H9 (cell line): ENCODE results near the gene FBLN2. TPM values are rescaled to one million over a fixed set of nuclear protein-coding genes. Genes with fewer than 3 reads are reported as not detected.

Experiments used
- DNase-seq: peaks from one replicate; pipeline ENCODE4 v3.0.0-alpha.2; 2017
- H2AFZ ChIP-seq: one replicate; pipeline ENCODE4 v1.6.1; 2013; ENCODE audit warnings: mild to moderate bottlenecking, low read length, control low read depth, moderate library complexity
- H2AK5ac ChIP-seq: 2 replicates; pipeline ENCODE4 v1.6.1; 2013; ENCODE audit warnings: low read length, control low read depth, mixed read lengths; ENCODE audit not compliant: insufficient read length
- H2BK120ac ChIP-seq: one replicate; pipeline ENCODE4 v1.6.1; 2013; ENCODE audit warnings: low read depth, mild to moderate bottlenecking, low read length, control low read depth, inconsistent platforms; ENCODE audit not compliant: poor library complexity, severe bottlenecking
- H2BK12ac ChIP-seq: 2 replicates; pipeline ENCODE4 v1.6.1; 2013; ENCODE audit warnings: low read length, control low read depth, mixed read lengths, low read depth; ENCODE audit not compliant: insufficient read length
- H2BK15ac ChIP-seq: 2 replicates; pipeline ENCODE4 v1.6.1; 2013; ENCODE audit warnings: low read depth, low read length, control low read depth
- H2BK20ac ChIP-seq: one replicate; pipeline ENCODE4 v1.6.1; 2013; ENCODE audit warnings: low read depth, mild to moderate bottlenecking, low read length, control low read depth, inconsistent platforms; ENCODE audit not compliant: poor library complexity, severe bottlenecking
- H2BK5ac ChIP-seq: 2 replicates; pipeline ENCODE4 v1.6.1; 2013; ENCODE audit warnings: low read length, control low read depth, mixed read lengths; ENCODE audit not compliant: insufficient read length
- H3K14ac ChIP-seq: 2 replicates; pipeline ENCODE4 v1.6.1; 2013; ENCODE audit warnings: low read length, control low read depth; ENCODE audit not compliant: insufficient read depth
- H3K18ac ChIP-seq: 2 replicates; pipeline ENCODE4 v1.6.1; 2013; ENCODE audit warnings: low read depth, mild to moderate bottlenecking, mixed read lengths, low read length, control low read depth; ENCODE audit not compliant: insufficient read length
- H3K23ac ChIP-seq: 2 replicates; pipeline ENCODE4 v1.6.1; 2013; ENCODE audit warnings: low read length, control low read depth, mixed read lengths, low read depth; ENCODE audit not compliant: insufficient read length
- H3K23me2 ChIP-seq: 2 replicates; pipeline ENCODE4 v1.6.1; 2013; ENCODE audit warnings: low read depth, mild to moderate bottlenecking, mixed read lengths, low read length, control low read depth; ENCODE audit not compliant: insufficient read length, poor library complexity, severe bottlenecking
- H3K27ac ChIP-seq: 2 replicates; pipeline ENCODE4 v1.5.1; 2013; ENCODE audit warnings: low read length, control low read depth, mixed read lengths, low read depth; ENCODE audit not compliant: insufficient read length
- H3K27me3 ChIP-seq: 2 replicates; pipeline ENCODE4 v1.6.1; 2013; ENCODE audit warnings: low read length, control low read depth, inconsistent platforms; ENCODE audit not compliant: insufficient read depth
- H3K4ac ChIP-seq: 2 replicates; pipeline ENCODE4 v1.6.1; 2013; ENCODE audit warnings: low read depth, mild to moderate bottlenecking, control low read depth, inconsistent platforms, low read length, moderate library complexity
- H3K4me1 ChIP-seq: 2 replicates; pipeline ENCODE4 v1.6.1; 2013; ENCODE audit warnings: low read length, control low read depth, inconsistent platforms; ENCODE audit not compliant: insufficient read depth
- H3K4me2 ChIP-seq: 2 replicates; pipeline ENCODE4 v1.6.1; 2013; ENCODE audit warnings: low read length, control low read depth, mixed read lengths; ENCODE audit not compliant: insufficient read length, insufficient read depth
- H3K56ac ChIP-seq: 2 replicates; pipeline ENCODE4 v1.6.1; 2013; ENCODE audit warnings: low read depth, mild to moderate bottlenecking, mixed read lengths, low read length, control low read depth; ENCODE audit not compliant: insufficient read length
- H3K79me1 ChIP-seq: 2 replicates; pipeline ENCODE4 v1.6.1; 2013; ENCODE audit warnings: low read depth, mild to moderate bottlenecking, moderate library complexity, low read length, control low read depth, inconsistent platforms; ENCODE audit not compliant: insufficient read depth, poor library complexity, severe bottlenecking
- H3K79me2 ChIP-seq: 2 replicates; pipeline ENCODE4 v1.6.1; 2013; ENCODE audit warnings: low read length, control low read depth, inconsistent platforms; ENCODE audit not compliant: insufficient read depth
- H3K9ac ChIP-seq: 2 replicates; pipeline ENCODE4 v1.6.1; 2013; ENCODE audit warnings: low read length, control low read depth, mixed read lengths; ENCODE audit not compliant: insufficient read length; ENCODE audit errors: extremely low read depth
- H3K9me3 ChIP-seq: one replicate; pipeline ENCODE4 v1.6.1; 2013; ENCODE audit warnings: low read depth, low read length, inconsistent platforms; ENCODE audit not compliant: control insufficient read depth
- H3T11ph ChIP-seq: one replicate; pipeline ENCODE4 v1.6.1; 2013; ENCODE audit warnings: mild to moderate bottlenecking, low read length, control low read depth, inconsistent platforms
- H4K20me1 ChIP-seq: one replicate; pipeline ENCODE4 v1.6.1; 2013; ENCODE audit not compliant: control insufficient read depth, insufficient read length, insufficient read depth
- H4K5ac ChIP-seq: 2 replicates; pipeline ENCODE4 v1.6.1; 2013; ENCODE audit warnings: low read depth, mild to moderate bottlenecking, mixed read lengths, low read length, control low read depth; ENCODE audit not compliant: insufficient read length
- H4K8ac ChIP-seq: replicated peaks from 2 replicates; pipeline ENCODE4 v1.6.1; 2013; ENCODE audit warnings: low read length, control low read depth, mixed read lengths, low read depth; ENCODE audit not compliant: insufficient read length
- H4K91ac ChIP-seq: 2 replicates; pipeline ENCODE4 v1.6.1; 2013; ENCODE audit warnings: low read depth, mild to moderate bottlenecking, moderate library complexity, mixed read lengths, low read length, control low read depth; ENCODE audit not compliant: insufficient read length
- H3K27ac Mint-ChIP-seq, 3 experiments: 2 replicates in 2 of 3; 3 replicates in 1 of 3; pipeline ENCODE4 v1.8.0; 2020 to 2021; ENCODE audit warnings: mixed read lengths in 3 of 3, mild to moderate bottlenecking in 1 of 3, moderate library complexity in 1 of 3
- H3K27me3 Mint-ChIP-seq: 2 replicates; pipeline ENCODE4 v1.8.0; 2021; ENCODE audit warnings: low read depth, mild to moderate bottlenecking, moderate library complexity, mixed read lengths
- H3K36me3 Mint-ChIP-seq, 3 experiments: 2 replicates in 2 of 3; 3 replicates in 1 of 3; pipeline ENCODE4 v1.8.0; 2020 to 2021; ENCODE audit warnings: low read depth in 3 of 3, mixed read lengths in 3 of 3; ENCODE audit not compliant: insufficient read depth in 1 of 3
- H3K4me1 Mint-ChIP-seq, 2 experiments: 2 replicates each; pipeline ENCODE4 v1.8.0; 2020; ENCODE audit warnings: mixed read lengths in 2 of 2
- H3K4me3 Mint-ChIP-seq, 2 experiments: 2 replicates in 1 of 2; 3 replicates in 1 of 2; pipeline ENCODE4 v1.8.0; 2020 to 2021; ENCODE audit warnings: mild to moderate bottlenecking in 2 of 2, mixed read lengths in 2 of 2, moderate library complexity in 1 of 2
- H3K9me3 Mint-ChIP-seq, 2 experiments: 2 replicates in 1 of 2; 3 replicates in 1 of 2; pipeline ENCODE4 v1.8.0; 2020; ENCODE audit warnings: mild to moderate bottlenecking in 2 of 2, mixed read lengths in 2 of 2, moderate library complexity in 1 of 2
- CTCF ChIP-seq: fragments of 200-600 bp; sonication (generic); conservative IDR thresholded peaks from 3 replicates; pipeline ENCODE4 v1.8.0; 2021; ENCODE audit warnings: antibody characterized with exemption, mild to moderate bottlenecking
- WGBS: extraction: QIAGEN DNeasy Blood & Tissue Kit; methylation state at CpG from one replicate; pipeline ENCODE4 v1.1.7; 2013; ENCODE audit warnings: missing lambda C conversion rate, low lambda C conversion rate, mixed read lengths; ENCODE audit not compliant: insufficient read length; ENCODE audit errors: extremely low coverage; 5-methylcytosine and 5-hydroxymethylcytosine counted together
- total RNA-seq: library from RNA; stranded (reverse); gene quantifications from 2 replicates; pipeline ENCODE4 v1.2.1, GENCODE V29; 2021

Gene FBLN2
- total RNA-seq, 1 experiment from 2014 or later, result 11.8 TPM

- Histone ChIP-seq H3K23ac (no peak overlapping the region), H4K5ac (no peak overlapping the region), H3K27ac (no peak overlapping the region), H3K79me2 (no peaks in the 10 kb centered on the region), H3K4me2 (no peak overlapping the region), H3K56ac (no peak overlapping the region), H2BK120ac (no peak overlapping the region), H3K14ac (no peak overlapping the region), H3K18ac (no peak overlapping the region), H3K9me3 (no peaks in the 10 kb centered on the region), H3K4ac (no peak overlapping the region), H2BK12ac (no peak overlapping the region), H2AK5ac (no peak overlapping the region), H3K23me2 (no peaks in the 10 kb centered on the region), H2AFZ (no peak overlapping the region), H2BK20ac (no peak overlapping the region), H3K9ac (no peak overlapping the region), H3K79me1 (no peaks in the 10 kb centered on the region), H2BK5ac (no peak overlapping the region), H3K27me3 (no peaks in the 10 kb centered on the region), H2BK15ac (no peak overlapping the region), H4K8ac (no peak overlapping the region), H4K20me1 (no peaks in the 10 kb centered on the region), H3T11ph (no peak overlapping the region), H3K4me1 (no peaks in the 10 kb centered on the region), H4K91ac (no peak overlapping the region)
- Mint-ChIP-seq H3K9me3 (no peaks in the 10 kb centered on the region), H3K4me1 (peaks cover 14 to 15% of the 10 kb centered on the region in 2 experiments), H3K27ac (no peak overlapping the region; a peak in 1 of 7 replicates), H3K27me3 (peaks cover 11% of the 10 kb centered on the region), H3K36me3 (no peaks in the 10 kb centered on the region), H3K4me3 (no peak overlapping the region)
- 60% methylated on average over 1 of the region's 3 CpGs for WGBS
- no peak for DNase-seq
- no peak for TF ChIP-seq CTCF
These were observed 9.7 kb downstream of the FBLN2 start for GRCh38 chr3:13558651-13559050.
